Mucosa of descending colon (tissue), 3 donors: ENCODE data around the gene ALG9. TPM values are rescaled to one million over a fixed set of nuclear protein-coding genes. Genes with fewer than 3 reads are reported as not detected.

ENCODE experiments used
- ATAC-seq: fragments of 200-7000 bp; cut with Tn5 transposase; one replicate; pipeline ENCODE4 v1.9.1; 2020; ENCODE audit warnings: mild to moderate bottlenecking, moderate library complexity
- DNase-seq, 3 donors: peaks; one replicate each; pipeline ENCODE4 v3.0.0-alpha.2; 2020
- H3K36me3 ChIP-seq: fragments of 200-600 bp; one replicate; pipeline ENCODE4 v1.8.0; 2021; ENCODE audit warnings: low read depth, mild to moderate bottlenecking
- H3K4me1 ChIP-seq: fragments of 200-600 bp; one replicate; pipeline ENCODE4 v1.8.0; 2021; ENCODE audit warnings: low read depth, mild to moderate bottlenecking
- H3K4me3 ChIP-seq: fragments of 200-600 bp; one replicate; pipeline ENCODE4 v1.8.0; 2021; ENCODE audit warnings: mild to moderate bottlenecking
- H3K9me3 ChIP-seq: fragments of 200-600 bp; one replicate; pipeline ENCODE4 v1.8.0; 2021; ENCODE audit warnings: mild to moderate bottlenecking
- CTCF ChIP-seq: fragments of 200-600 bp; IDR thresholded peaks from one replicate; pipeline ENCODE4 v1.8.0; 2022; ENCODE audit warnings: antibody characterized with exemption, mild to moderate bottlenecking
- intact Hi-C, 2 donors: fragments of 100-400 bp; cut with DNase I in 1 of 2; cut with micrococcal nuclease in 1 of 2; formaldehyde crosslinking; loops; one replicate each; pipeline versions ENCODE4 v1.11.0 to v1.11.1; 2022; cut with DNase I, micrococcal nuclease
- total RNA-seq, 3 donors: library from RNA; stranded (reverse); fragmentation: NEBNext Ultra II Directional in 2 of 3; extraction: Animal tissue kit (Norgen Biotek cat#: 25700) in 2 of 3; gene quantifications; one replicate each; pipeline versions ENCODE4 v1.2.1 to v1.2.4, GENCODE V29; 2021 to 2023
- donor health status: DM: no; HTN: no; CAD: no; lungs with moderate emphysema.
- donor health status: DM: no; HTN: no; CAD: no.
- donor health status: DM: no; HTN: yes; CAD: no.

The ALG9 gene
- total RNA-seq, 3 donors from 2014 or later: 16.7 to 29.3 (median 21.1) TPM

GRCh38 chr11:111819829-111820237 is 51.5 kb downstream of the ALG9 start:
- intact Hi-C loops: no loop called here
- H3K4me3 ChIP-seq: no peak overlapping the region
- peaks cover 7% of the 10 kb centered on the region for H3K4me1 ChIP-seq
- no peak for TF ChIP-seq CTCF
- DNase-seq (peak in 1 of 3 donors; percentile 52), ATAC-seq (peak; percentile 79)
- no peaks in the 10 kb centered on the region for H3K36me3 ChIP-seq
- no peaks in the 10 kb centered on the region for H3K9me3 ChIP-seq

GRCh38 chr11:111819161-111819828 is 52.1 kb downstream of the ALG9 start:
- H3K9me3 ChIP-seq: no peaks in the 10 kb centered on the region
- H3K36me3 ChIP-seq: no peaks in the 10 kb centered on the region
- DNase-seq (peak in 1 of 3 donors; percentile 16), ATAC-seq (peak; percentile 48)
- H3K4me1 ChIP-seq: peaks cover 7% of the 10 kb centered on the region
- no peak for TF ChIP-seq CTCF
- H3K4me3 ChIP-seq: no peak overlapping the region
- intact Hi-C loops: no loop called here

GRCh38 chr11:111815489-111815888 is 55.9 kb downstream of the ALG9 start:
- no peak for TF ChIP-seq CTCF
- Histone ChIP-seq H3K9me3 (no peaks in the 10 kb centered on the region), H3K4me3 (no peak overlapping the region), H3K4me1 (peaks cover 7% of the 10 kb centered on the region), H3K36me3 (no peaks in the 10 kb centered on the region)
- ATAC-seq (no peak), DNase-seq (no peak)
- intact Hi-C loops: no loop called here

GRCh38 chr11:111814557-111815320 is 56.6 kb downstream of the ALG9 start:
- TF ChIP-seq CTCF: no peak

GRCh38 chr11:111814106-111814505 is 57.3 kb downstream of the ALG9 start:
- Histone ChIP-seq H3K4me1 (no peaks in the 10 kb centered on the region), H3K36me3 (no peaks in the 10 kb centered on the region), H3K9me3 (no peaks in the 10 kb centered on the region), H3K4me3 (no peak overlapping the region)
- ATAC-seq (no peak), DNase-seq (no peak)
- no peak for TF ChIP-seq CTCF
- intact Hi-C loops: no loop called here

More at GRCh38 chr11:111814557-111815320, 56.6 kb downstream of the ALG9 start:
- no peak overlapping the region for H3K4me3 ChIP-seq
- no peak for DNase-seq
- H3K36me3 ChIP-seq: no peaks in the 10 kb centered on the region
- H3K9me3 ChIP-seq: no peaks in the 10 kb centered on the region
- peaks cover under 1% of the 10 kb centered on the region for H3K4me1 ChIP-seq
- intact Hi-C loops: no loop called here
- no peak for ATAC-seq
